GM12872 (cell line): ENCODE data around the gene NFATC3.

Experiments
- CTCF ChIP-seq: IDR thresholded peaks from 3 replicates; pipeline ENCODE4 v1.5.1; 2011; ENCODE audit warnings: low read depth, mild to moderate bottlenecking, low read length, moderate library complexity; ENCODE audit not compliant: insufficient read depth

NFATC3 gene

GRCh38 chr16:68264128-68265077, 179.2 kb downstream of the NFATC3 start, which contains the start of gene SLC7A6:
TSS of gene SLC7A6 (plus strand) at chr16:68264526. CDS start at chr16:68274727, 10,201 bp downstream.
- TF ChIP-seq CTCF = no peak; the same call in 1 of the 3 replicates

- no peak for TF ChIP-seq CTCF
These were observed 180.1 kb downstream of the NFATC3 start for GRCh38 chr16:68265078-68265920.

GRCh38 chr16:68267612-68268405, 182.6 kb downstream of the NFATC3 start:
- TF ChIP-seq CTCF = no peak

GRCh38 chr16:68269793-68270192, 184.6 kb downstream of the NFATC3 start:
- TF ChIP-seq CTCF = no peak

- TF ChIP-seq CTCF = no peak
These were observed 185.2 kb downstream of the NFATC3 start for GRCh38 chr16:68270353-68270752.

- TF ChIP-seq CTCF = no peak
These were observed 187.5 kb downstream of the NFATC3 start for GRCh38 chr16:68272507-68273209.
